ENCODE measurements around the gene NAV3.

Gene NAV3

DNA sequence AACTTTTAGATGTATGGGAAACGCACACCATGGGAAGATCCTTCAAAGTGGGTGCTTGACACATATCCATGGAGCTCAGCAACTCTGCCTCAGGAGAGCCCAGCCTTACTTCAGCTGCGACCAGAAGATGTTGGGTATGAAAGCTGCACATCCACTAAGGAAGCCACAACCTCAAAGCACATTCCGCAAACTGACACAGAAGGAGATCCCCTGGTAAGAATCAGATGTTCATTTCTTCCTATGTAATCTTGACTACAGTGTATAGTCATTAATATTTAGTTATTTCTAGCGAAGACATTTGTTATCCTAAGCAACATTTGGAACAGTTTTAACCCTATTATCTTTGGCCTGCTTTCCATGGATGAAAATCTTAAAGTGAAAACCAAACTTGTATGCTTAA, 374.2 kb downstream of the NAV3 start:
- Histone ChIP-seq H3K4me3 (ENCODE audit: low read length) (no peak overlapping the region), H3K9ac (ENCODE audit: low read length) (no peak overlapping the region), H3K79me2 (ENCODE audit: low read length) (no peaks in the 10 kb centered on the region), H3K36me3 (replicated peaks; ENCODE audit: low read depth, low read length) (no peaks in the 10 kb centered on the region), H4K20me1 (ENCODE audit: insufficient read depth, low read length) (no peaks in the 10 kb centered on the region), H3K27ac (ENCODE audit: low read length) (no peak overlapping the region), H3K9me3 (ENCODE audit: insufficient read depth, low read length) (no peaks in the 10 kb centered on the region), H2AFZ (ENCODE audit: low read depth, low read length) (no peak overlapping the region), H3K4me2 (ENCODE audit: low read length) (no peak overlapping the region), H3K27me3 (ENCODE audit: low read depth, low read length) (no peaks in the 10 kb centered on the region), H3K4me1 (ENCODE audit: low read length) (no peaks in the 10 kb centered on the region)
- TF ChIP-seq CTCF (IDR thresholded peaks at IDR 0.05; ENCODE audit: low read depth, low read length): no peak

- no peak overlapping the region for H2AFZ ChIP-seq (ENCODE audit: low read depth, low read length)
- no peaks in the 10 kb centered on the region for H3K27me3 ChIP-seq (ENCODE audit: low read depth, low read length)
- no peaks in the 10 kb centered on the region for H3K79me2 ChIP-seq (ENCODE audit: low read length)
- H3K9me3 ChIP-seq (ENCODE audit: insufficient read depth, low read length): no peaks in the 10 kb centered on the region
- no peak overlapping the region for H3K4me3 ChIP-seq (ENCODE audit: low read length)
- no peak overlapping the region for H3K4me2 ChIP-seq (ENCODE audit: low read length)
- no peaks in the 10 kb centered on the region for H3K4me1 ChIP-seq (ENCODE audit: low read length)
- TF ChIP-seq CTCF (IDR thresholded peaks at IDR 0.05; ENCODE audit: low read depth, low read length) (no peak), EZH2phosphoT487 (IDR thresholded peaks at IDR 0.05; ENCODE audit: low read depth) (no peak)
- no peak overlapping the region for H3K9ac ChIP-seq (ENCODE audit: low read length)
- H4K20me1 ChIP-seq (ENCODE audit: insufficient read depth, low read length): no peaks in the 10 kb centered on the region
- no peaks in the 10 kb centered on the region for H3K36me3 ChIP-seq (replicated peaks; ENCODE audit: low read depth, low read length)
- H3K27ac ChIP-seq (ENCODE audit: low read length): no peak overlapping the region
These were observed 377.4 kb downstream of the NAV3 start for GRCh38 chr12:78208092-78208491.

DNA sequence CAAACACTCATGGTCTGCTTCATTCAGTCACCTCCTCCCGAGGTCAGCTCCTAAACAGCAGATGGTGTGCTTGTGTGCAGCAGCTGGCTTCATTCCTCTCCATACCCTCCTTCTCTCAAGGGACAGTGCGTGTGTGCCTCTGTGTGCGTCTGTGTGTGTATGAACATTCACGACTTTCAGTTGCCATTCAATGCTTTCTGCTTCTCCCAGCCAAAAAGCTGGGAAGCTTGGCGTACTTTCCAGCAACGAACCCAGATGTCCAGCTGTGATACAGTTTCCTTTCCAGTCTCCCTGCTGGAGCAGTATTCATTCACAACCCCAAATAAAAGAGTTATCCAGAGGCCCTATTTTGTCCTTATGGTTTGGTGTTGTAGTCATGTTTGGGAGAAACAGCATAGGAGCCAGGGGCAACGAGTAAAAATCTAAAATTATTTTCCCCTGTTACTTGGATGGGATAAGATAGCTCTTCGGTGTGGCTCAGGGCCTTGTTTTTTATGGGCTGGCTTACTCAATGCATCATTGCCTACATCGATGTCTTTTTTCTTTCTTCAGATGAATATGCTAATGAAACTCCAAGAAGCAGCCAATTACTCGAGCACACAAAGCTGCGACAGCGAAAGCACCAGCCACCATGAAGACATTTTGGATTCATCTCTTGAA, 379.3 kb downstream of the NAV3 start:
- Histone ChIP-seq H3K4me3 (ENCODE audit: low read length) (no peak overlapping the region), H4K20me1 (ENCODE audit: insufficient read depth, low read length) (no peaks in the 10 kb centered on the region), H3K9ac (ENCODE audit: low read length) (no peak overlapping the region), H3K4me1 (ENCODE audit: low read length) (no peaks in the 10 kb centered on the region), H3K79me2 (ENCODE audit: low read length) (no peaks in the 10 kb centered on the region), H3K36me3 (replicated peaks; ENCODE audit: low read depth, low read length) (no peaks in the 10 kb centered on the region), H3K27ac (ENCODE audit: low read length) (no peak overlapping the region), H3K4me2 (ENCODE audit: low read length) (no peak overlapping the region), H2AFZ (ENCODE audit: low read depth, low read length) (no peak overlapping the region), H3K27me3 (ENCODE audit: low read depth, low read length) (no peaks in the 10 kb centered on the region), H3K9me3 (ENCODE audit: insufficient read depth, low read length) (no peaks in the 10 kb centered on the region)
- TF ChIP-seq EZH2phosphoT487 (IDR thresholded peaks at IDR 0.05; ENCODE audit: low read depth): no peak

DNA sequence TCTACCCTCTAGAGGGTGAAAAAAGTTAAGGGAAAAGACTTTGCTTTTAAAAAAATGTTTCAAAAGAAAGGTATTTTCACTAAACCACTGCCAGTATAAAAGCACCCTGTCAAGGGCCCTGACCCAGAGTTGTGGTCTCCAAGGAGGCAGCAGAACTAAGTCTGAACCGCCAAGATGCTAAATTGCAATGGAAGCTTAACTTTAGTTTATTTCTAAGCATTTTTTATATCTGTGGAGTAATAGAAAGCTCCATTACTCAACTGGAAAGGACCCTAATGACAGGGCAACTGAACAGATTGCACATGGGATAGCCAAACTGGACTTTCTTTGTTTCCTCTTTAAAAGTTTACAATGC, 379.8 kb downstream of the NAV3 start:
- Histone ChIP-seq H3K4me3 (ENCODE audit: low read length) (no peak overlapping the region), H3K36me3 (replicated peaks; ENCODE audit: low read depth, low read length) (no peaks in the 10 kb centered on the region), H3K9ac (ENCODE audit: low read length) (no peak overlapping the region), H3K79me2 (ENCODE audit: low read length) (no peaks in the 10 kb centered on the region), H3K4me2 (ENCODE audit: low read length) (no peak overlapping the region), H3K4me1 (ENCODE audit: low read length) (no peaks in the 10 kb centered on the region), H3K27ac (ENCODE audit: low read length) (no peak overlapping the region), H2AFZ (ENCODE audit: low read depth, low read length) (no peak overlapping the region), H3K27me3 (ENCODE audit: low read depth, low read length) (no peaks in the 10 kb centered on the region), H3K9me3 (ENCODE audit: insufficient read depth, low read length) (no peaks in the 10 kb centered on the region), H4K20me1 (ENCODE audit: insufficient read depth, low read length) (no peaks in the 10 kb centered on the region)
- TF ChIP-seq EZH2phosphoT487 (IDR thresholded peaks at IDR 0.05; ENCODE audit: low read depth) (no peak), CTCF (IDR thresholded peaks at IDR 0.05; ENCODE audit: low read depth, low read length) (no peak)

Data from OCI-LY3 (cell line).